GM19324 (cell line): ENCODE data around the gene KCNAB1.

Experiments
- ATAC-seq: cut with Tn5 transposase; IDR thresholded peaks from one replicate; pipeline ENCODE4 v1.9.1; 2021; ENCODE audit warnings: mild to moderate bottlenecking, moderate library complexity; ENCODE audit not compliant: unreplicated experiment, low FRiP score

KCNAB1 gene

DNA sequence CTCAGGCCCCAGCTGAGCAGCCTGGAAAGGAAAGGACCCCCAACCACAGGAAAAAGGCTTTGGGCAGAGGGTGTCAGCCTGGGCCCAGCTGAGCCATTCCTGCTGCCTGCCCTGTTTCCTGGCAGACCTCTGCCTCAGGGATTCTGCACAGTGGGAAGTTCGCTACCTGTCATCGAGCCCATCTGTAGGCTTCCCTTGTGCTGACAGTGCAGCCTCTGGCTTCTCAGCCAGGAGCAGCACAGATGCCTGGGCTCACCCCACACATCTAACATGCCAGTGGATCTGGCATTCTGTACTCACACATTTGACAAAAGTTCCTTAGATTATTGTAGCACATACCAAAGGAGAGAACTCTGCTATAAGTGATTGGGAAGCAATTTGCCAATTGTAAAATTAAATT lies 232.3 kb downstream of the KCNAB1 start:
- ATAC-seq: no peak

DNA sequence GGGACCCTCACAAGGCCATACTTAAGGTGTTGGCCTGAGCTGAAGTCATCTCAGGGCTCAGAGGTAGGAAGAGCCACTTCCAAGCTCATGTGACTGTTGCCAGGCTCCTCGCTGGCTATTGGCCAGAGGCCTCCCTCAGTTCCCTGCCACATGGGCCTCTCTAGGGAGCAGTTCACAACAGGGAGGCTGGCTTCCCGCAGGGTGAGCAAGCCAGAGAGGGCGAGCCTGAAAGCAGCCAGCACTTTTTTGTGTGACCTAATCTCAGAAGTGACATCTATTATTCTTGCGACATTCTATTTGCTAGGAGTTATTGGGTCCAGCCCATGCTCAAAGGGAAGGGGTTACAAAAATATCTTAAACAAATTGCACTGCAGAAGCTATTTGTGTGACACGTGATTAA lies 233.2 kb downstream of the KCNAB1 start:
- no peak for ATAC-seq

GRCh38 chr3:156356537-156357363 lies 236.4 kb downstream of the KCNAB1 start:
- no peak for ATAC-seq

GRCh38 chr3:156358232-156358631 lies 237.9 kb downstream of the KCNAB1 start:
- ATAC-seq: no peak

DNA sequence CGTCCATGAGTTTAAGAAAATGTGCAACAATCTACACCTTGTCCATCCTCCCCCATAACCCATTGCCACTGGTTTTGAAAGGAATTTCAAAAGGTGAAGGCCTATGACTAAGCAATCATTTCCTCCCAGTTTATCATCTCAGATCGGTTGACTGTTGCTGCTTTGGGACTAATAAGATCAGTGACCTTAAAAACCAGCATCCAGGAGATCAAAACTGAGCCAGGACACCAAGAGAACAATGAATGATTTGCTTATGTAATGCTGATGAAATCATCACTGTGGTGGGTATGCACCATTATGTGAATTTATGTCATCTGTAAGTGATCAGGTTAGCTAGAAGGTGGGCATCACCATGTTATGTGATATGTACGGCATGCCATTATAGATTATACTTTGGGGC lies 239.0 kb downstream of the KCNAB1 start:
- no peak for ATAC-seq

GRCh38 chr3:156360083-156360482 lies 239.7 kb downstream of the KCNAB1 start:
- no peak for ATAC-seq

GRCh38 chr3:156360963-156361362 lies 240.6 kb downstream of the KCNAB1 start:
- no peak for ATAC-seq

- no peak for ATAC-seq
Measured at GRCh38 chr3:156366559-156366958, 246.2 kb downstream of the KCNAB1 start.

- no peak for ATAC-seq
Measured at GRCh38 chr3:156368189-156368588, 247.8 kb downstream of the KCNAB1 start.

- ATAC-seq: no peak
Measured at GRCh38 chr3:156371701-156372100, 251.3 kb downstream of the KCNAB1 start.

DNA sequence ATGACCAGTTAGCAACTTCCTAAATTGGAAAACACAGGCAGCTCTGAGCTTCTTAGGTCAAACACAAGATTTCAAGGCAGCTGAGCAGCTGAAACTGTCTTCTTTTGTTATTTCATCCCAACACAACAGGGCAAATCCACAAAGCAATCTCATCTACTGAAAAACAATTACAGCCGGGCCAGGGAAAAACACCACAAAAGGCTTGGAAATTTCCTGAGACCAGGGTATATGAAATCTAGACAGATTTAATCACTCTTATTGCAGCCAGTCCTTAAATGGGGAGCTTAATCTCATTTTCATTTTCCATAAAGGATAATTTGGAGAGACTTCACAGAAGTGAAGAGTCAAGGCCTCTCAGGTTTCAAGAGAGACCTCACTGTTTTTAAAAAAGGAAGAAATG lies 252.7 kb downstream of the KCNAB1 start:
- ATAC-seq: no peak

DNA sequence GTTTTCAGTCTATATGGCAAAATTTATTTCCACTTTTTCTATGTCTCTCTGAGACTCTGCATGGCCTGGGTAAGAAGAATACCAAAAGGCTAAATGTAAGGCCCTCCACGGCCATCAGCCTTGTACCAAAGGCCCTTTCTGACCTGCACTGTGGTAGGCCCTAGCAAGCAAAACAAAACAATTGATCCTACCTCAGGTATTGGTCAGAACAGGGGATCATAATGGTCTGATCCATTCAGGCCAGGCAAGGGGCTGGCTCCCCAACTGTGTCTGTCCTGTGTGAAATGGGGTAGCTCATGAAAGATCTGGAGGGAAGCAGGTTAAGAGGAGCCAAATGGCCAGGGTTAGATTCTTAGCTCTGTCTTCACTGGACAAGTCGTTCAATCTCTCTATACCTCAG lies 253.3 kb downstream of the KCNAB1 start:
- ATAC-seq: no peak

DNA sequence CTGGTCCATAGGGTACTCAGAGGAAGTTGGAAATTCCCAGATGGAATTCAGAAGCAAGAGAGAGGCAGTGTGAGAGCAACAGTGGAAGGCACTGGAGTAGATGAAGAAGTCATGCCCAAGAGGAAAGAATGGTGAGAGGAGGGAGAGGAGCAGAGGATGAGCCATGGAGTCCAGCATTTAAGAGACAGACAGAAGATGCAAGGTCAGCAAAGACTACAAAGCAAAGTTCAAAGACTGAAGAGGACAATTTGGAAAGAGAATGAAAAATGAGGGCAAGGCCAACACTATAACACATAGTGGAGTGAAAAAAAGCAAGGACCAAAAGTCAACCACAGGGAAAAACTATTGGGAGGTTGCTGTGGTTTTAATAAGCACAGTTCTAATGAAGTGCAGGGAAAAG lies 255.8 kb downstream of the KCNAB1 start:
- ATAC-seq: no peak

DNA sequence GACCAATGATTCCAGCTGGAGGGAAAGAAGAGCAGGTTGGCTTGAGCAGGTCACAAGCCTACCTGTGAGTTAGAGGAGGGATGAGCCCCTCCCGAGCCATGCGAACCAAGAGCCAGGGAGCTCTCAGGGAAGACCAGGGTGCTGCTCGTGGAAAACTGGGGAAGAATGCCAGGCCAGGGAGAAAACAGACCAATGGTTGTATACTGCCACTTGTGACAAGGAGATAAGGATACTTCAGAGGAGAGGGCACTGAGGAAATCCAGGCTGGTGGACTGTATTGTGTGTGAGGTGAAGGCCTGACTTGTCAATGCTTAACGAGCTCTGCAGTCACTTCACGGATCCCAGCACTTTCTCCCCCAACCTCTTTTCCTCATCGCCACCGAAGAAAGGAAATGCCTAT lies 256.9 kb downstream of the KCNAB1 start:
- no peak for ATAC-seq

GRCh38 chr3:156377718-156378117 lies 257.3 kb downstream of the KCNAB1 start:
- no peak for ATAC-seq

DNA sequence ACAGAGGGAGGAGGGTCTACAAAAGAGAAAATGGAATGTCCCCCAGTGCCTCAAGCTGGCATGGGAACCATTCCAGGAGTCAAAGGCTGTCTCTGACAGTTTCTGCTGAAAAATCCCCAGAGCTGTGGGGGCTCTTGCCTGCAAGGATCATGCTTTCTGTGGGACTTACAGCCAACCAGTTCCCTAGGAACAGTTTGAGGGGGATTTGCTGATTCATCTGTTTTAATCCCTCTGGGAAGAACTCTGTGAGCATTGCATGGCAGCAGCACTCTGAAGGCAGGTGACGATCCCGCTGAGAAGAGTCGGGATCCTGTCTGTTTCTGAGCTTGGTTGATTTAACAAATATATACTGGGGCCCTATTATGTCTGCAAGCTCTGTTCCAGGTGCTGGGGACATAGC lies 258.5 kb downstream of the KCNAB1 start:
- ATAC-seq: no peak

- ATAC-seq: no peak
Measured at GRCh38 chr3:156379327-156379726, 258.9 kb downstream of the KCNAB1 start.

GRCh38 chr3:156381253-156381652 lies 260.9 kb downstream of the KCNAB1 start:
- ATAC-seq: no peak

GRCh38 chr3:156382458-156383346 lies 262.3 kb downstream of the KCNAB1 start:
- no peak for ATAC-seq

GRCh38 chr3:156383441-156384025 lies 263.2 kb downstream of the KCNAB1 start:
- ATAC-seq: no peak
